PFSK-1 (cell line): ENCODE results near the gene SYNCRIP.

Experiments used
- FOXP2 ChIP-seq: optimal IDR thresholded peaks from 2 replicates; pipeline ENCODE3; 2011; ENCODE audit warnings: borderline replicate concordance, control low read depth, inconsistent platforms; ENCODE audit not compliant: insufficient read depth; ENCODE audit errors: extremely low read length, extremely low read depth
- POLR2AphosphoS5 ChIP-seq: IDR thresholded peaks from 2 replicates; pipeline ENCODE4 v1.6.1; 2012; ENCODE audit warnings: low read depth, mild to moderate bottlenecking, control low read depth, low read length, moderate library complexity
- SIN3A ChIP-seq: IDR thresholded peaks from 2 replicates; pipeline ENCODE4 v1.6.1; 2012; ENCODE audit warnings: mild to moderate bottlenecking, low read length, moderate library complexity, borderline replicate concordance; ENCODE audit not compliant: insufficient read depth
- TAF1 ChIP-seq: IDR thresholded peaks from 2 replicates; pipeline ENCODE4 v1.6.1; 2012; ENCODE audit warnings: low read length, control low read depth, borderline replicate concordance; ENCODE audit not compliant: insufficient read depth
- TF ChIP-seq, protein P1 (sequence below), 2 experiments: IDR thresholded peaks; 2 replicates each; pipeline versions ENCODE4 v1.6.1 to v1.8.0; 2011 to 2012; ENCODE audit warnings: low read depth in 2 of 2, low read length in 2 of 2, control low read depth in 1 of 2, inconsistent platforms in 1 of 2, mild to moderate bottlenecking in 1 of 2, moderate library complexity in 1 of 2; ENCODE audit not compliant: insufficient read depth in 1 of 2

DNA sequence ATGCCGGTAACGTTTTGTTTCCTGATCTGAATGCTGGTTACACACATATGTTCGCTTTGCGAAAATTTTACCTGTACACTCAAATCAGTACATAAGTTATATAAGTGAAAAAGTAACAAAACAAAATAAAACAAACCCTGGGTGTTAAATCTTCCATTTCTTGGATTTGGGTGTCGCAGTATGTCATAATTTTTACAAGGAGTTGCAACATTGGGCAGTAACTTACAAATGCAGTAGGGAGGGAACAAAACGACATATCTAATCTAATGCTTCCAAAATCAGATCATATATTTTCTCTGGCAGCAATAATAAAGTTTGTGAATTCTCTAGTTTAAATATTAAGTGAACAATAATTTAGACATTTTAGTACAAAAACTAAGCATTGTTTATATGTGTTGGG lies 74.3 kb downstream of the SYNCRIP start:
- TF ChIP-seq POLR2AphosphoS5 (no peak), SIN3A (no peak), TAF1 (no peak), FOXP2 (no peak)
- TF ChIP-seq, protein P1, sequence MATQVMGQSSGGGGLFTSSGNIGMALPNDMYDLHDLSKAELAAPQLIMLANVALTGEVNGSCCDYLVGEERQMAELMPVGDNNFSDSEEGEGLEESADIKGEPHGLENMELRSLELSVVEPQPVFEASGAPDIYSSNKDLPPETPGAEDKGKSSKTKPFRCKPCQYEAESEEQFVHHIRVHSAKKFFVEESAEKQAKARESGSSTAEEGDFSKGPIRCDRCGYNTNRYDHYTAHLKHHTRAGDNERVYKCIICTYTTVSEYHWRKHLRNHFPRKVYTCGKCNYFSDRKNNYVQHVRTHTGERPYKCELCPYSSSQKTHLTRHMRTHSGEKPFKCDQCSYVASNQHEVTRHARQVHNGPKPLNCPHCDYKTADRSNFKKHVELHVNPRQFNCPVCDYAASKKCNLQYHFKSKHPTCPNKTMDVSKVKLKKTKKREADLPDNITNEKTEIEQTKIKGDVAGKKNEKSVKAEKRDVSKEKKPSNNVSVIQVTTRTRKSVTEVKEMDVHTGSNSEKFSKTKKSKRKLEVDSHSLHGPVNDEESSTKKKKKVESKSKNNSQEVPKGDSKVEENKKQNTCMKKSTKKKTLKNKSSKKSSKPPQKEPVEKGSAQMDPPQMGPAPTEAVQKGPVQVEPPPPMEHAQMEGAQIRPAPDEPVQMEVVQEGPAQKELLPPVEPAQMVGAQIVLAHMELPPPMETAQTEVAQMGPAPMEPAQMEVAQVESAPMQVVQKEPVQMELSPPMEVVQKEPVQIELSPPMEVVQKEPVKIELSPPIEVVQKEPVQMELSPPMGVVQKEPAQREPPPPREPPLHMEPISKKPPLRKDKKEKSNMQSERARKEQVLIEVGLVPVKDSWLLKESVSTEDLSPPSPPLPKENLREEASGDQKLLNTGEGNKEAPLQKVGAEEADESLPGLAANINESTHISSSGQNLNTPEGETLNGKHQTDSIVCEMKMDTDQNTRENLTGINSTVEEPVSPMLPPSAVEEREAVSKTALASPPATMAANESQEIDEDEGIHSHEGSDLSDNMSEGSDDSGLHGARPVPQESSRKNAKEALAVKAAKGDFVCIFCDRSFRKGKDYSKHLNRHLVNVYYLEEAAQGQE (IDR thresholded peaks at IDR 0.05; ENCODE audit: insufficient read depth in 1 of 2, low read depth in 2 of 2, low read length in 2 of 2), result no peak
